CD14-positive monocyte (primary cell): ENCODE data around the gene ELP6. TPM values are rescaled to one million over a fixed set of nuclear protein-coding genes. Genes with fewer than 3 reads are reported as not detected.

ENCODE experiments used
- DNase-seq, 3 donors: peaks; one replicate each; pipeline ENCODE4 v3.0.0-alpha.2; 2011 to 2022
- H2AFZ ChIP-seq: 2 replicates; pipeline ENCODE4 v1.6.0; 2012; ENCODE audit warnings: mild to moderate bottlenecking, low read depth, low read length, inconsistent platforms; ENCODE audit not compliant: insufficient read depth, poor library complexity, severe bottlenecking
- H3K27ac ChIP-seq, 2 donors: 1 replicate in 1 of 2; 2 replicates in 1 of 2; pipeline ENCODE4 v1.5.1; 2012 to 2013; ENCODE audit warnings: low read length in 2 of 2, control low read depth in 1 of 2, inconsistent platforms in 1 of 2, low read depth in 1 of 2, mild to moderate bottlenecking in 1 of 2
- H3K27me3 ChIP-seq, 2 donors: one replicate each; pipeline versions ENCODE4 v1.6.0 to v1.6.1; 2011 to 2013; ENCODE audit warnings: low read length in 2 of 2; ENCODE audit not compliant: control insufficient read depth in 2 of 2, insufficient read depth in 2 of 2
- H3K36me3 ChIP-seq, 2 donors: replicated peaks in 1 of 2; 1 replicate in 1 of 2; 2 replicates in 1 of 2; pipeline versions ENCODE4 v1.5.1 to v1.6.1; 2012 to 2013; ENCODE audit warnings: low read length in 2 of 2, control low read depth in 1 of 2, inconsistent platforms in 1 of 2, mild to moderate bottlenecking in 1 of 2; ENCODE audit not compliant: insufficient read depth in 2 of 2, control insufficient read depth in 1 of 2
- H3K4me1 ChIP-seq, 2 donors: 1 replicate in 1 of 2; 2 replicates in 1 of 2; pipeline versions ENCODE4 v1.5.1 to v1.6.1; 2012 to 2013; ENCODE audit warnings: low read length in 2 of 2, control low read depth in 1 of 2, inconsistent platforms in 1 of 2, mild to moderate bottlenecking in 1 of 2, moderate library complexity in 1 of 2; ENCODE audit not compliant: insufficient read depth in 2 of 2, control insufficient read depth in 1 of 2
- H3K4me2 ChIP-seq: replicated peaks from 2 replicates; pipeline ENCODE3; 2012; ENCODE audit warnings: low read length, moderate library complexity, mild to moderate bottlenecking; ENCODE audit not compliant: poor library complexity, severe bottlenecking; ENCODE audit errors: extremely low read depth
- H3K4me3 ChIP-seq, 3 experiments: fragments of 200-600 bp in 1 of 3; sonication (generic) in 1 of 3; replicated peaks in 1 of 3; 1 replicate in 2 of 3; 2 replicates in 1 of 3; pipeline ENCODE4 v1.5.1; 2011 to 2013; ENCODE audit warnings: low read length in 3 of 3, mild to moderate bottlenecking in 3 of 3, control low read depth in 2 of 3, low read depth in 2 of 3, inconsistent platforms in 1 of 3, moderate library complexity in 1 of 3
- H3K79me2 ChIP-seq: 2 replicates; pipeline ENCODE4 v1.6.0; 2012; ENCODE audit warnings: mild to moderate bottlenecking, control low read depth, inconsistent platforms, low read length, moderate library complexity; ENCODE audit not compliant: insufficient read depth
- H3K9ac ChIP-seq: 2 replicates; pipeline ENCODE4 v1.6.0; 2017; ENCODE audit warnings: low read length, mild to moderate bottlenecking; ENCODE audit not compliant: insufficient read depth, poor library complexity, severe bottlenecking
- H3K9me3 ChIP-seq, 2 donors: replicated peaks in 1 of 2; 1 replicate in 1 of 2; 2 replicates in 1 of 2; pipeline versions ENCODE4 v1.5.1 to v1.6.1; 2012 to 2013; ENCODE audit warnings: low read length in 2 of 2, control low read depth in 1 of 2; ENCODE audit not compliant: control insufficient read depth in 1 of 2, insufficient read depth in 1 of 2
- H4K20me1 ChIP-seq: 2 replicates; pipeline ENCODE4 v1.6.0; 2012; ENCODE audit warnings: mild to moderate bottlenecking, low read length, control low read depth, moderate library complexity; ENCODE audit not compliant: insufficient read depth
- H3K27ac Mint-ChIP-seq, 7 donors: one replicate each; pipeline ENCODE4 v1.8.0; 2020; ENCODE audit warnings: mild to moderate bottlenecking in 7 of 7, mixed read lengths in 7 of 7, moderate library complexity in 6 of 7, inconsistent platforms in 2 of 7
- H3K27me3 Mint-ChIP-seq, 3 donors: one replicate each; pipeline ENCODE4 v1.8.0; 2021 to 2022; ENCODE audit warnings: low read depth in 3 of 3, mild to moderate bottlenecking in 3 of 3, mixed read lengths in 3 of 3, moderate library complexity in 3 of 3, inconsistent platforms in 1 of 3
- H3K36me3 Mint-ChIP-seq, 2 donors: one replicate each; pipeline ENCODE4 v1.8.0; 2020; ENCODE audit warnings: mixed read lengths in 2 of 2, inconsistent platforms in 1 of 2, mild to moderate bottlenecking in 1 of 2
- H3K4me1 Mint-ChIP-seq: one replicate; pipeline ENCODE4 v1.8.0; 2020; ENCODE audit warnings: mild to moderate bottlenecking, mixed read lengths
- H3K4me3 Mint-ChIP-seq, 2 donors: one replicate each; pipeline ENCODE4 v1.8.0; 2020; ENCODE audit warnings: mild to moderate bottlenecking in 2 of 2, mixed read lengths in 2 of 2, moderate library complexity in 1 of 2
- H3K9me3 Mint-ChIP-seq, 7 donors: one replicate each; pipeline ENCODE4 v1.8.0; 2020 to 2022; ENCODE audit warnings: mixed read lengths in 7 of 7, mild to moderate bottlenecking in 6 of 7, moderate library complexity in 6 of 7, inconsistent platforms in 2 of 7
- CTCF ChIP-seq: fragments of 200-600 bp; IDR thresholded peaks from one replicate; pipeline ENCODE4 v1.8.0; 2022; ENCODE audit warnings: antibody characterized with exemption, mild to moderate bottlenecking
- WGBS: methylation state at CpG from one replicate; pipeline ENCODE4 v1.1.5; 2013; ENCODE audit warnings: missing lambda C conversion rate; ENCODE audit not compliant: insufficient coverage; 5-methylcytosine and 5-hydroxymethylcytosine counted together
- intact Hi-C, 2 donors: fragments of 100-400 bp; cut with micrococcal nuclease; formaldehyde crosslinking; loops; one replicate each; pipeline versions ENCODE4 v1.15.0 to v1.15.1; 2023
- polyA plus RNA-seq, 3 donors: library from polyadenylated mRNA; depleted of rRNA in 1 of 3; unstranded in 2 of 3; stranded (reverse) in 1 of 3; fragments of 300-500 nt in 2 of 3; fragments of >200 nt in 1 of 3; fragmentation: Illumina TruSeq in 2 of 3; gene quantifications; 1 replicate in 2 of 3; 2 replicates in 1 of 3; pipeline ENCODE4 v1.2.3, GENCODE V29; 2012 to 2021

The ELP6 gene
- polyA plus RNA-seq, 3 donors, result 14.0 to 18.3 (median 14.9) TPM

GRCh38 chr3:47533481-47533880 is 20.0 kb upstream of the ELP6 start:
- Histone ChIP-seq H3K27ac (no peak overlapping the region), H3K27me3 (no peaks in the 10 kb centered on the region), H2AFZ (no peak overlapping the region), H3K36me3 (no peaks in the 10 kb centered on the region), H3K9me3 (no peaks in the 10 kb centered on the region), H4K20me1 (no peaks in the 10 kb centered on the region), H3K4me3 (no peak overlapping the region), H3K4me1 (no peaks in the 10 kb centered on the region), H3K4me2 (no peak overlapping the region), H3K9ac (no peak overlapping the region), H3K79me2 (no peaks in the 10 kb centered on the region)
- intact Hi-C loops, result no loop called here
- H3K4me1 Mint-ChIP-seq, result no peaks in the 10 kb centered on the region
- peaks cover 0 to 4% (median 2%) of the 10 kb centered on the region in 7 donors for H3K9me3 Mint-ChIP-seq
- H3K4me3 Mint-ChIP-seq, result no peak overlapping the region
- H3K27ac Mint-ChIP-seq, result no peak overlapping the region
- no peaks in the 10 kb centered on the region for H3K36me3 Mint-ChIP-seq
- peaks cover 3 to 15% (median 6%) of the 10 kb centered on the region in 3 donors for H3K27me3 Mint-ChIP-seq
- no peak for TF ChIP-seq CTCF
- no peak for DNase-seq
- WGBS, result no CpG with 5 or more reads among the region's 2 CpGs

- H3K4me2 ChIP-seq, result no peak overlapping the region
- Mint-ChIP-seq H3K27ac (no peak overlapping the region), H3K27me3 (peaks cover 2 to 8% (median 4%) of the 10 kb centered on the region in 3 donors), H3K9me3 (peaks cover 1 to 8% (median 4%) of the 10 kb centered on the region in 7 donors), H3K4me3 (no peak overlapping the region), H3K36me3 (no peaks in the 10 kb centered on the region), H3K4me1 (peaks cover 4% of the 10 kb centered on the region)
- H3K4me3 ChIP-seq, result no peak overlapping the region
- H3K79me2 ChIP-seq, result no peaks in the 10 kb centered on the region
- DNase-seq, result no peak
- no peaks in the 10 kb centered on the region for H3K36me3 ChIP-seq
- intact Hi-C loops, result loop anchor here in 1 of 2 donors (5.0 kb wide), 1 partner anchor 459 kb away; no protein-coding TSS in a partner anchor
- H3K9me3 ChIP-seq, result no peaks in the 10 kb centered on the region
- H3K27me3 ChIP-seq, result no peaks in the 10 kb centered on the region
- TF ChIP-seq CTCF, result no peak
- H4K20me1 ChIP-seq, result no peaks in the 10 kb centered on the region
- H3K4me1 ChIP-seq, result no peaks in the 10 kb centered on the region
- WGBS, result no CpG with 5 or more reads among the region's 6 CpGs
- H3K9ac ChIP-seq, result no peak overlapping the region
- H3K27ac ChIP-seq, result no peak overlapping the region
- H2AFZ ChIP-seq, result no peak overlapping the region
Measured at GRCh38 chr3:47527952-47528725, 14.6 kb upstream of the ELP6 start.
